GM12878 (cell line): ENCODE measurements around the gene RHBDF2. TPM values are rescaled to one million over a fixed set of nuclear protein-coding genes. Genes with fewer than 3 reads are reported as not detected.

Source experiments
- ATAC-seq: fragments of 200-7000 bp; cut with Tn5 transposase; 3 replicates; pipeline ENCODE4 v1.9.1; 2020; ENCODE audit warnings: mild to moderate bottlenecking, moderate library complexity
- BruUV-seq: library from RNA; stranded (reverse); fragments of 400-500 nt; replicated peaks from 2 replicates; lab custom pipeline; 2021; lab: Mats Ljungman, UMichigan
- CTCF ChIA-PET: fragments of 300-600 bp; sonication (Branson Sonifier 250); formaldehyde crosslinking; extraction: SDS; loops from one replicate; lab custom pipeline; 2021; ENCODE audit warnings: inconsistent platforms; lab: Yijun Ruan, JAX
- POLR2A ChIA-PET: fragments of 350-600 bp; formaldehyde crosslinking; extraction: SDS; loops from one replicate; lab custom pipeline; 2021; ENCODE audit warnings: inconsistent platforms; lab: Charles Lee
- RAD21 ChIA-PET: fragments of 300-600 bp; sonication (Branson Sonifier 250); formaldehyde crosslinking; loops from one replicate; lab custom pipeline; 2023; ENCODE audit warnings: antibody characterized with exemption; ENCODE audit not compliant: unreplicated experiment; lab: Charles Lee
- SMC1A ChIA-PET: fragments of 300-600 bp; sonication (Branson Sonifier 250); formaldehyde crosslinking; loops from one replicate; lab custom pipeline; 2023; ENCODE audit not compliant: unreplicated experiment, uncharacterized antibody; lab: Charles Lee
- DNase-seq: peaks from one replicate; pipeline ENCODE4 v3.0.0-alpha.2; 2011; ENCODE audit warnings: low read depth, low spot score
- FAIRE-seq: peaks from 3 replicates; lab custom pipeline; 2011; peaks lifted over from hg19 to GRCh38; lab: Jason Lieb, UNC
- H2AFZ ChIP-seq: 2 replicates; pipeline ENCODE4 v1.6.0; 2011; ENCODE audit warnings: low read depth, low read length, control low read depth; ENCODE audit not compliant: control insufficient read depth
- H3K27ac ChIP-seq: 2 replicates; pipeline ENCODE4 v1.5.1; 2011; ENCODE audit warnings: control low read depth; ENCODE audit not compliant: control insufficient read depth, insufficient read depth
- H3K27me3 ChIP-seq, 2 experiments: replicated peaks in 1 of 2; 2 replicates each; pipeline versions ENCODE4 v1.6.0 to v1.6.1; 2011; ENCODE audit warnings: low read length in 1 of 2; ENCODE audit not compliant: control insufficient read depth in 2 of 2, insufficient read depth in 2 of 2
- H3K36me3 ChIP-seq, 2 experiments: 2 replicates each; pipeline ENCODE4 v1.5.1; 2011; ENCODE audit warnings: low read length in 1 of 2; ENCODE audit not compliant: control insufficient read depth in 2 of 2, insufficient read depth in 2 of 2
- H3K4me1 ChIP-seq: 2 replicates; pipeline ENCODE4 v1.6.1; 2011; ENCODE audit warnings: mild to moderate bottlenecking, low read length, moderate library complexity, mixed read lengths; ENCODE audit not compliant: control insufficient read depth, insufficient read depth
- H3K4me2 ChIP-seq: 2 replicates; pipeline ENCODE4 v1.6.0; 2011; ENCODE audit warnings: control low read depth; ENCODE audit not compliant: control insufficient read depth, insufficient read depth
- H3K4me3 ChIP-seq: fragments of 200-600 bp; sonication (generic); 2 replicates; pipeline ENCODE4 v1.5.1; 2016
- H3K79me2 ChIP-seq: 2 replicates; pipeline ENCODE4 v1.6.0; 2011; ENCODE audit warnings: low read length; ENCODE audit not compliant: control insufficient read depth, insufficient read depth
- H3K9ac ChIP-seq: 2 replicates; pipeline ENCODE4 v1.8.0; 2011; ENCODE audit warnings: low read length, control low read depth, mixed read lengths; ENCODE audit not compliant: control insufficient read depth, insufficient read depth
- H3K9me3 ChIP-seq: replicated peaks from 3 replicates; pipeline ENCODE4 v1.5.1; 2011; ENCODE audit warnings: mild to moderate bottlenecking, low read length; ENCODE audit not compliant: control insufficient read depth, insufficient read depth
- H4K20me1 ChIP-seq: 2 replicates; pipeline ENCODE4 v1.6.0; 2011; ENCODE audit not compliant: control insufficient read depth, insufficient read depth
- CBFB ChIP-seq: IDR thresholded peaks from 2 replicates; pipeline ENCODE4 v1.6.1; 2016; ENCODE audit warnings: antibody characterized with exemption, low read depth
- CREB1 ChIP-seq: IDR thresholded peaks from 2 replicates; pipeline ENCODE4 v1.6.1; 2012; ENCODE audit warnings: low read depth, mild to moderate bottlenecking, inconsistent platforms
- FOS ChIP-seq: IDR thresholded peaks from 3 replicates; pipeline ENCODE4 v1.6.1; 2011; ENCODE audit warnings: borderline replicate concordance; ENCODE audit not compliant: insufficient read length; ENCODE audit errors: extremely low read depth
- JUNB ChIP-seq: IDR thresholded peaks from 2 replicates; pipeline ENCODE4 v1.6.1; 2016; ENCODE audit warnings: antibody characterized with exemption, mild to moderate bottlenecking
- NR2F1 ChIP-seq: fragments of 450-650 bp; conservative IDR thresholded peaks from 2 replicates; pipeline ENCODE4 v1.6.1; 2017; ENCODE audit warnings: mild to moderate bottlenecking
- RFX5 ChIP-seq: IDR thresholded peaks from 2 replicates; pipeline ENCODE4 v1.6.1; 2011; ENCODE audit warnings: low read depth, low read length, improper control_type of control experiment
- WGBS: methylation state at CpG from one replicate; pipeline ENCODE4 v1.1.6; 2016; ENCODE audit warnings: low lambda C conversion rate; ENCODE audit not compliant: insufficient replicate concordance, insufficient coverage; ENCODE audit errors: missing lambda C conversion rate; 5-methylcytosine and 5-hydroxymethylcytosine counted together
- in situ Hi-C: fragments of 300-500 bp; cut with MboI; formaldehyde crosslinking; loops from 9 replicates; pipeline ENCODE4 v1.14.3; 2018; ENCODE audit warnings: mixed read lengths
- intact Hi-C: fragments of 100-400 bp; cut with micrococcal nuclease; formaldehyde crosslinking; loops from one replicate; pipeline ENCODE4 v1.14.2; 2022; ENCODE audit not compliant: unreplicated experiment
- polyA plus RNA-seq, 11 experiments: library from polyadenylated mRNA; depleted of rRNA in 4 of 11; unstranded in 6 of 11; stranded (reverse) in 5 of 11; fragments of >200 nt; fragmentation: Nextera tagmentation in 4 of 11; fragmentation: Illumina TruSeq in 1 of 11; extraction: Ambion mirVana in 4 of 11; extraction: Trizol in 1 of 11; gene quantifications; 1 replicate in 1 of 11; 2 replicates in 10 of 11; pipeline versions ENCODE4 v1.2.1 to v1.2.3, GENCODE V29; 2011 to 2016; ENCODE audit warnings: inconsistent platforms in 2 of 11, missing spikeins in 2 of 11, low read depth in 1 of 11
- total RNA-seq, 4 experiments: library from RNA; depleted of rRNA in 3 of 4; stranded (reverse); fragments of >200 nt in 3 of 4; fragmentation: Illumina TruSeq in 1 of 4; extraction: Trizol in 1 of 4; gene quantifications; 2 replicates each; pipeline versions ENCODE4 v1.2.1 to v1.2.3, GENCODE V29; 2013 to 2021
- TF ChIP-seq, protein P1 (sequence below): fragments of 450-650 bp; IDR thresholded peaks from 2 replicates; pipeline ENCODE4 v1.6.1; 2017; ENCODE audit warnings: mild to moderate bottlenecking, moderate library complexity
- TF ChIP-seq, protein P2 (sequence below): fragments of 150-350 bp; IDR thresholded peaks from 2 replicates; pipeline ENCODE4 v1.6.1; 2014; ENCODE audit warnings: mild to moderate bottlenecking, low read depth, low read length

Gene RHBDF2
- total and polyA plus RNA-seq, 10 of the 15 experiments (the other 5 are each of a cell fraction or from before 2014, with no cell fraction given) = 0.97 to 43.0 (median 18.7) TPM

DNA sequence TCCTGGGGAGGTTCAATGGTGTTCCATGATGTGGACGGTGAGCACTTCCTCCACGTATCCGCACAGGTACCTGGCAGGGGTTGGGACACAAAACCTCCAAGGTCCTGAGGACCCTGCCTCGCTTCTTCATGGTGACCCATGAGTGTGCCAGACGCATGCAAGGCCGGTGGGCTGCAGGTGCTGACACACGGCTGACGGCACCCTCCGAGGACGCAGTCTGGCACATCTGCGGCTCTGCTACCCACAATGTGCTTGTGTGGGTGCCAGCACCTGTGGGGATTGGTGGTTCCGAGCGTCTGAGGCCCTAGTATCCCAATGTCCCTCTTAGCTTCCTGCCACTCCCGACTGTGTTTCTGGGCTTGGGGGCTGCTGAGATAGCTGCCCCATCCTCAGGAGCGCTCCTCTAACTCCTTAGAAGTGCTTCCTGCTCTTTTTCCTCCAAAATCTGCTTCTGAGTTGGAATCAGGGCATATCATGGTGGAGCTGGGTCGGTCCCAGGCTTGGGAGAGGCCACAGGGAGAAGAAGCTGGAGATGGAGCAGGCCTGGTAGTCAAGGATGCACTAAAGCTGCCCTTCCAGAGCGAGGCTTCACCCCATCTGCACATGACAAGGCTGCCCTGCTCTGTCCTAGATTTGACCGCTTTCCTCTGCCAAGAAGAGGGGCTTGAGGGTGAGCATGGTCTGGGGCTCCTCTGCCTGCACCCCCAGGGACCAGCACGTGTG lies 34.7 kb upstream of the RHBDF2 start (continued):
- TF ChIP-seq, protein P1, sequence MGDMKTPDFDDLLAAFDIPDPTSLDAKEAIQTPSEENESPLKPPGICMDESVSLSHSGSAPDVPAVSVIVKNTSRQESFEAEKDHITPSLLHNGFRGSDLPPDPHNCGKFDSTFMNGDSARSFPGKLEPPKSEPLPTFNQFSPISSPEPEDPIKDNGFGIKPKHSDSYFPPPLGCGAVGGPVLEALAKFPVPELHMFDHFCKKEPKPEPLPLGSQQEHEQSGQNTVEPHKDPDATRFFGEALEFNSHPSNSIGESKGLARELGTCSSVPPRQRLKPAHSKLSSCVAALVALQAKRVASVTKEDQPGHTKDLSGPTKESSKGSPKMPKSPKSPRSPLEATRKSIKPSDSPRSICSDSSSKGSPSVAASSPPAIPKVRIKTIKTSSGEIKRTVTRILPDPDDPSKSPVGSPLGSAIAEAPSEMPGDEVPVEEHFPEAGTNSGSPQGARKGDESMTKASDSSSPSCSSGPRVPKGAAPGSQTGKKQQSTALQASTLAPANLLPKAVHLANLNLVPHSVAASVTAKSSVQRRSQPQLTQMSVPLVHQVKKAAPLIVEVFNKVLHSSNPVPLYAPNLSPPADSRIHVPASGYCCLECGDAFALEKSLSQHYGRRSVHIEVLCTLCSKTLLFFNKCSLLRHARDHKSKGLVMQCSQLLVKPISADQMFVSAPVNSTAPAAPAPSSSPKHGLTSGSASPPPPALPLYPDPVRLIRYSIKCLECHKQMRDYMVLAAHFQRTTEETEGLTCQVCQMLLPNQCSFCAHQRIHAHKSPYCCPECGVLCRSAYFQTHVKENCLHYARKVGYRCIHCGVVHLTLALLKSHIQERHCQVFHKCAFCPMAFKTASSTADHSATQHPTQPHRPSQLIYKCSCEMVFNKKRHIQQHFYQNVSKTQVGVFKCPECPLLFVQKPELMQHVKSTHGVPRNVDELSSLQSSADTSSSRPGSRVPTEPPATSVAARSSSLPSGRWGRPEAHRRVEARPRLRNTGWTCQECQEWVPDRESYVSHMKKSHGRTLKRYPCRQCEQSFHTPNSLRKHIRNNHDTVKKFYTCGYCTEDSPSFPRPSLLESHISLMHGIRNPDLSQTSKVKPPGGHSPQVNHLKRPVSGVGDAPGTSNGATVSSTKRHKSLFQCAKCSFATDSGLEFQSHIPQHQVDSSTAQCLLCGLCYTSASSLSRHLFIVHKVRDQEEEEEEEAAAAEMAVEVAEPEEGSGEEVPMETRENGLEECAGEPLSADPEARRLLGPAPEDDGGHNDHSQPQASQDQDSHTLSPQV = no peak
- no peak for TF ChIP-seq RFX5
- no peak for TF ChIP-seq CREB1
- TF ChIP-seq CBFB = no peak

DNA sequence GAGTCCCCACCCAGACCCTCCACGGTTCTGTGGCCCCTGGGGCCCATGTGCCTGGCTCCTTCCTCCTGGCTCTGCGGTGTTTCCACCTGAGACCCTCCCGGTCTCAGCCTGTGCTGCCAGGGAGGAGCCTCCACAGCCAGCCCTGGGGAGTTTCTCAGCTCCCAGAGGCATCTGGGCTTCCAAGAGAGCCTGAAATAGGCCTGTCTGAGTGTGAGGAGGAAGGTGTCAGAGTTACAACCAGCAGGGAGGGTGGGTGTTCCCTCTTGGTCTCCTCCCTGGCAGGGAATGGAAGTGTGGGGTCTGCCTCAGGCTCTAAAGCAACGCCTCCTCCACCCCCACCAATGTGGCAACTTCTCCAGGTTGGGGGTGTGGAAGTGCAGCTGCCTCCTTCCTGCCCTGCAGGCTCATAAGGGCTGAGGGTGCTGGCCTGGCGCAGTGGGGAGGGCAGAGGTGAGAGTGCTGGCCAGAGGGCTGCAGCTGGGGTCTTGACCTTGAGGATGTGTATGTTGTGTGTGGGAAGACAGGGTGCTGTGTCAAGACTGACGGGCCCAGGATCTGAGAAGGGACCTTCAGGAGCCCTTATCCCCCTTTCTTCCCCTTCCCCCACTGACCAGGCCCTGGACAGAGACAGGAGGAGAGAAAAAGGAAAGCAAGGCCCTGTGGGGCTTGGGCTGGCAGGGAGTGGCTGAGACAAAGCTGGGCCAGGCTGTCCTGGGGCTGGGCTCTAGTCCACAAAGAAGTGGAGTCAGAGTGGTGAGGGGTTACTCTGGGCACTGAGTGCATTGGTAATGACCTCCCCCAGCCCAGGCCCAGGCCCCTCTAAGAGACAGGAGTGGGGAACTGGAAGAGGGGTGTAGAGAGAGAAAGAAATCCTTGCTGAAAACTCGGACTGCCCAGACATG lies 33.9 kb upstream of the RHBDF2 start:
- BruUV-seq = no TSS peak
- CTCF ChIA-PET = interaction anchor here (1.0 kb wide), 1 partner anchor 12 kb away, joined by 4 read pairs; no protein-coding TSS in a partner anchor
- no peak overlapping the region for H3K27ac ChIP-seq
- no peak for FAIRE-seq
- TF ChIP-seq FOS = no peak
- TF ChIP-seq NR2F1 = no peak
- no peak for TF ChIP-seq JUNB
- TF ChIP-seq, protein P2, sequence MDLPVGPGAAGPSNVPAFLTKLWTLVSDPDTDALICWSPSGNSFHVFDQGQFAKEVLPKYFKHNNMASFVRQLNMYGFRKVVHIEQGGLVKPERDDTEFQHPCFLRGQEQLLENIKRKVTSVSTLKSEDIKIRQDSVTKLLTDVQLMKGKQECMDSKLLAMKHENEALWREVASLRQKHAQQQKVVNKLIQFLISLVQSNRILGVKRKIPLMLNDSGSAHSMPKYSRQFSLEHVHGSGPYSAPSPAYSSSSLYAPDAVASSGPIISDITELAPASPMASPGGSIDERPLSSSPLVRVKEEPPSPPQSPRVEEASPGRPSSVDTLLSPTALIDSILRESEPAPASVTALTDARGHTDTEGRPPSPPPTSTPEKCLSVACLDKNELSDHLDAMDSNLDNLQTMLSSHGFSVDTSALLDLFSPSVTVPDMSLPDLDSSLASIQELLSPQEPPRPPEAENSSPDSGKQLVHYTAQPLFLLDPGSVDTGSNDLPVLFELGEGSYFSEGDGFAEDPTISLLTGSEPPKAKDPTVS = no peak
- TF ChIP-seq, all 136 proteins: peak for 0
- H3K4me2 ChIP-seq = no peak overlapping the region
- H4K20me1 ChIP-seq = no peaks in the 10 kb centered on the region
- H2AFZ ChIP-seq = no peak overlapping the region
- intact Hi-C loops (no loop called here), in situ Hi-C loops (no loop called here)
- ChIA-PET POLR2A (no interaction called here), SMC1A (interaction anchor here (1.0 kb wide), 1 partner anchor 12 kb away, joined by 3 read pairs; no protein-coding TSS in a partner anchor), RAD21 (no interaction called here)
- H3K4me1 ChIP-seq = no peaks in the 10 kb centered on the region
- no peak overlapping the region for H3K9ac ChIP-seq
- DNase-seq (no peak), ATAC-seq (no peak)
- H3K4me3 ChIP-seq = no peak overlapping the region
- peaks cover 5 to 6% of the 10 kb centered on the region in 2 experiments for H3K27me3 ChIP-seq
- 34% methylated on average over 7 of the region's 7 CpGs for WGBS
- no peaks in the 10 kb centered on the region for H3K36me3 ChIP-seq
- H3K9me3 ChIP-seq = no peaks in the 10 kb centered on the region
- no peaks in the 10 kb centered on the region for H3K79me2 ChIP-seq
